Naive thymus-derived CD4-positive, alpha-beta T cell (primary cell): ENCODE data around the gene NOP14. TPM values are rescaled to one million over a fixed set of nuclear protein-coding genes. Genes with fewer than 3 reads are reported as not detected.

Experiments
- ATAC-seq: fragments of 150-1000 bp; cut with Tn5 transposase; 2 replicates; pipeline ENCODE4 v1.10.0; 2021; ENCODE audit warnings: mild to moderate bottlenecking, moderate library complexity
- CTCF ChIA-PET: fragments of 350-600 bp; sonication (Branson Sonifier 250); formaldehyde crosslinking; loops from one replicate; lab custom pipeline; 2021; ENCODE audit warnings: antibody characterized with exemption; lab: Charles Lee
- POLR2A ChIA-PET: fragments of 350-600 bp; sonication (Branson Sonifier 250); formaldehyde crosslinking; loops from one replicate; lab custom pipeline; 2021; ENCODE audit warnings: antibody characterized with exemption, inconsistent platforms; lab: Charles Lee
- DNase-seq, 9 donors: peaks; one replicate each; pipeline versions ENCODE4 v3.0.0 to v3.0.0-alpha.2; 2020 to 2022; ENCODE audit warnings: mixed read lengths in 1 of 9
- H3K27ac ChIP-seq: one replicate; pipeline ENCODE4 v1.7.0; 2013; ENCODE audit warnings: mild to moderate bottlenecking, low read depth, low read length, moderate library complexity
- H3K27me3 ChIP-seq, 2 donors: one replicate each; pipeline ENCODE4 v1.7.0; 2013; ENCODE audit warnings: low read length in 2 of 2, mild to moderate bottlenecking in 2 of 2, moderate library complexity in 2 of 2; ENCODE audit not compliant: control insufficient read depth in 2 of 2, insufficient read depth in 2 of 2
- H3K36me3 ChIP-seq, 3 experiments: 1 replicate in 2 of 3; 2 replicates in 1 of 3; pipeline ENCODE4 v1.7.0; 2013; ENCODE audit warnings: low read length in 3 of 3, mild to moderate bottlenecking in 3 of 3, moderate library complexity in 1 of 3; ENCODE audit not compliant: insufficient read depth in 3 of 3, control insufficient read depth in 2 of 3
- H3K4me1 ChIP-seq, 2 donors: one replicate each; pipeline ENCODE4 v1.7.0; 2013; ENCODE audit warnings: low read length in 2 of 2, mild to moderate bottlenecking in 2 of 2, moderate library complexity in 1 of 2; ENCODE audit not compliant: control insufficient read depth in 2 of 2, insufficient read depth in 2 of 2
- H3K4me3 ChIP-seq: 2 replicates; pipeline ENCODE4 v1.7.0; 2013; ENCODE audit warnings: mild to moderate bottlenecking, low read length
- H3K9me3 ChIP-seq, 3 experiments: 1 replicate in 2 of 3; 2 replicates in 1 of 3; pipeline ENCODE4 v1.7.0; 2013; ENCODE audit warnings: low read length in 3 of 3; ENCODE audit not compliant: control insufficient read depth in 2 of 3
- H3K27ac Mint-ChIP-seq, 9 donors: one replicate each; pipeline ENCODE4 v1.8.0; 2020 to 2022; ENCODE audit warnings: mixed read lengths in 9 of 9, mild to moderate bottlenecking in 8 of 9, moderate library complexity in 5 of 9, inconsistent platforms in 2 of 9
- H3K27me3 Mint-ChIP-seq, 5 donors: one replicate each; pipeline ENCODE4 v1.8.0; 2021 to 2022; ENCODE audit warnings: mixed read lengths in 5 of 5, mild to moderate bottlenecking in 1 of 5
- H3K36me3 Mint-ChIP-seq, 5 donors: one replicate each; pipeline ENCODE4 v1.8.0; 2020 to 2022; ENCODE audit warnings: mixed read lengths in 5 of 5, mild to moderate bottlenecking in 3 of 5, inconsistent platforms in 1 of 5
- H3K4me1 Mint-ChIP-seq, 7 donors: one replicate each; pipeline ENCODE4 v1.8.0; 2020 to 2022; ENCODE audit warnings: mixed read lengths in 7 of 7, mild to moderate bottlenecking in 3 of 7, inconsistent platforms in 1 of 7
- H3K4me3 Mint-ChIP-seq, 10 donors: one replicate each; pipeline ENCODE4 v1.8.0; 2020 to 2022; ENCODE audit warnings: mild to moderate bottlenecking in 10 of 10, mixed read lengths in 10 of 10, moderate library complexity in 6 of 10, inconsistent platforms in 2 of 10
- H3K9me3 Mint-ChIP-seq, 11 donors: one replicate each; pipeline ENCODE4 v1.8.0; 2020 to 2022; ENCODE audit warnings: mixed read lengths in 11 of 11, mild to moderate bottlenecking in 4 of 11, inconsistent platforms in 1 of 11, moderate library complexity in 1 of 11
- intact Hi-C, 2 donors: fragments of 100-400 bp; cut with micrococcal nuclease; formaldehyde crosslinking; loops; one replicate each; pipeline ENCODE4 v1.15.1; 2023
- polyA plus RNA-seq, 2 donors: library from polyadenylated mRNA; unstranded; fragments of 300-500 nt; fragmentation: Illumina TruSeq; gene quantifications; one replicate each; pipeline ENCODE4 v1.2.3, GENCODE V29; 2021
- total RNA-seq, 6 experiments: library from RNA in 5 of 6; stranded (reverse) in 5 of 6; gene quantifications; 1 replicate in 5 of 6; 2 replicates in 1 of 6; pipeline ENCODE4 v1.2.3 and lab custom pipeline; 2021 to 2026

The NOP14 gene
- total and polyA plus RNA-seq, 7 experiments from 2014 or later: 12.6 to 59.8 (median 33.7) TPM

GRCh38 chr4:2900741-2901140, 62.5 kb downstream of the NOP14 start:
- H3K27me3 Mint-ChIP-seq: no peaks in the 10 kb centered on the region
- no peaks in the 10 kb centered on the region for H3K9me3 ChIP-seq
- intact Hi-C loops: no loop called here
- H3K27me3 ChIP-seq: no peaks in the 10 kb centered on the region
- peak overlapping the region in 8 of 9 donors; percentile 10 to 80 (median 56) for H3K27ac Mint-ChIP-seq
- peaks cover 0 to 1% (median 0%) of the 10 kb centered on the region in 11 donors for H3K9me3 Mint-ChIP-seq
- peaks cover 4 to 5% (median 5%) of the 10 kb centered on the region in 7 donors for H3K4me1 Mint-ChIP-seq
- no peak overlapping the region for H3K27ac ChIP-seq
- no peaks in the 10 kb centered on the region for H3K4me1 ChIP-seq
- ATAC-seq (no peak), DNase-seq (no peak)
- CTCF ChIA-PET: no interaction called here
- no peak overlapping the region for H3K4me3 ChIP-seq
- H3K36me3 Mint-ChIP-seq: peaks cover 25 to 53% (median 28%) of the 10 kb centered on the region in 5 donors
- peaks cover 29 to 90% (median 34%) of the 10 kb centered on the region in 3 experiments for H3K36me3 ChIP-seq
- H3K4me3 Mint-ChIP-seq: no peak overlapping the region
- POLR2A ChIA-PET: no interaction called here

GRCh38 chr4:2898001-2898400, 65.2 kb downstream of the NOP14 start:
- no peaks in the 10 kb centered on the region for H3K27me3 Mint-ChIP-seq
- POLR2A ChIA-PET: no interaction called here
- CTCF ChIA-PET: no interaction called here
- Histone ChIP-seq H3K4me1 (no peaks in the 10 kb centered on the region), H3K9me3 (no peaks in the 10 kb centered on the region), H3K4me3 (no peak overlapping the region), H3K36me3 (peaks cover 38 to 85% (median 43%) of the 10 kb centered on the region in 3 experiments), H3K27me3 (no peaks in the 10 kb centered on the region), H3K27ac (no peak overlapping the region)
- H3K4me3 Mint-ChIP-seq: no peak overlapping the region
- intact Hi-C loops: no loop called here
- peaks cover 27 to 49% (median 29%) of the 10 kb centered on the region in 5 donors for H3K36me3 Mint-ChIP-seq
- DNase-seq (no peak), ATAC-seq (no peak)
- peaks cover 0 to 1% (median 0%) of the 10 kb centered on the region in 11 donors for H3K9me3 Mint-ChIP-seq
- peak overlapping the region in 6 of 9 donors; percentile 10 to 59 (median 40) for H3K27ac Mint-ChIP-seq
- H3K4me1 Mint-ChIP-seq: peaks cover 0 to 6% (median 0%) of the 10 kb centered on the region in 7 donors

GRCh38 chr4:2893772-2894171, 69.4 kb downstream of the NOP14 start:
- POLR2A ChIA-PET: interaction anchor here (0.6 kb wide), 1 partner anchor 62 kb away, joined by 3 read pairs; no protein-coding TSS in a partner anchor

GRCh38 chr4:2891294-2891693, 71.9 kb downstream of the NOP14 start:
- Mint-ChIP-seq H3K4me1 (peaks cover 0 to 17% (median 11%) of the 10 kb centered on the region in 7 donors), H3K4me3 (no peak overlapping the region), H3K27me3 (no peaks in the 10 kb centered on the region), H3K27ac (peak overlapping the region in 6 of 9 donors; percentile 49 to 83 (median 76)), H3K36me3 (peaks cover 5 to 31% (median 17%) of the 10 kb centered on the region in 5 donors), H3K9me3 (peaks cover 0 to 1% (median 0%) of the 10 kb centered on the region in 11 donors)
- intact Hi-C loops: no loop called here
- no peak overlapping the region for H3K4me3 ChIP-seq
- no peaks in the 10 kb centered on the region for H3K27me3 ChIP-seq
- H3K36me3 ChIP-seq: peaks cover 14 to 48% (median 24%) of the 10 kb centered on the region in 3 experiments
- no peak for ATAC-seq
- peak overlapping the region; percentile 26 for H3K27ac ChIP-seq
- DNase-seq: no peak
- H3K4me1 ChIP-seq: no peaks in the 10 kb centered on the region
- no peaks in the 10 kb centered on the region for H3K9me3 ChIP-seq
- ChIA-PET CTCF (interaction anchor here (0.7 to 1.4 kb wide), 3 partner anchors 16 to 127 kb away, joined by 3 to 4 read pairs (median 3); no protein-coding TSS in a partner anchor), POLR2A (no interaction called here)

More at GRCh38 chr4:2893772-2894171, 69.4 kb downstream of the NOP14 start:
- no peaks in the 10 kb centered on the region for H3K9me3 ChIP-seq
- Mint-ChIP-seq H3K9me3 (peaks cover 0 to 1% (median 0%) of the 10 kb centered on the region in 11 donors), H3K27me3 (no peaks in the 10 kb centered on the region), H3K27ac (peak overlapping the region in 2 of 9 donors; percentile 11 to 59), H3K36me3 (peaks cover 9 to 33% (median 15%) of the 10 kb centered on the region in 5 donors), H3K4me3 (no peak overlapping the region), H3K4me1 (peaks cover 0 to 8% (median 4%) of the 10 kb centered on the region in 7 donors)
- no peak for DNase-seq
- H3K27me3 ChIP-seq: no peaks in the 10 kb centered on the region
- CTCF ChIA-PET: no interaction called here
- no peaks in the 10 kb centered on the region for H3K4me1 ChIP-seq
- H3K27ac ChIP-seq: no peak overlapping the region
- no peak for ATAC-seq
- H3K4me3 ChIP-seq: no peak overlapping the region
- peaks cover 19 to 56% (median 21%) of the 10 kb centered on the region in 3 experiments for H3K36me3 ChIP-seq
- intact Hi-C loops: loop anchor here in 1 of 2 donors (1.0 kb wide), 1 partner anchor 33 kb away; no protein-coding TSS in a partner anchor

GRCh38 chr4:2888886-2889285, 74.3 kb downstream of the NOP14 start:
- Histone ChIP-seq H3K36me3 (peaks cover 12 to 46% (median 26%) of the 10 kb centered on the region in 3 experiments), H3K4me1 (no peaks in the 10 kb centered on the region), H3K27ac (no peak overlapping the region), H3K9me3 (no peaks in the 10 kb centered on the region), H3K27me3 (no peaks in the 10 kb centered on the region), H3K4me3 (no peak overlapping the region)
- DNase-seq (no peak), ATAC-seq (no peak)
- peaks cover 5 to 36% (median 20%) of the 10 kb centered on the region in 5 donors for H3K36me3 Mint-ChIP-seq
- H3K27me3 Mint-ChIP-seq: no peaks in the 10 kb centered on the region
- H3K4me3 Mint-ChIP-seq: no peak overlapping the region
- intact Hi-C loops: loop anchor here in 1 of 2 donors (5.0 kb wide), 1 partner anchor 37 kb away; no protein-coding TSS in a partner anchor
- H3K27ac Mint-ChIP-seq: peak overlapping the region in 5 of 9 donors; percentile 47 to 75 (median 66)
- H3K4me1 Mint-ChIP-seq: peaks cover 8 to 28% (median 21%) of the 10 kb centered on the region in 7 donors
- CTCF ChIA-PET: no interaction called here
- POLR2A ChIA-PET: no interaction called here
- H3K9me3 Mint-ChIP-seq: no peaks in the 10 kb centered on the region

Other genes with a start within 250 kb of the NOP14 start
- 10 to 100 TPM; 39.4 to 56.0 (median 43.6) TPM for gene TNIP2, start 207.1 kb downstream of the NOP14 start, total RNA-seq
- gene TNIP2, start 207.1 kb downstream of the NOP14 start, polyA plus RNA-seq: 10 to 100 TPM; 33.6 to 55.3 TPM
- gene SH3BP2, start 170.3 kb downstream of the NOP14 start, total RNA-seq: 100 to 1,000 TPM in 1 of 5 experiments, 10 to 100 TPM in 4; 22.7 to 269 (median 59.6) TPM
- gene SH3BP2, start 170.3 kb downstream of the NOP14 start, polyA plus RNA-seq: 10 to 100 TPM in 1 of 2 donors, 1 to 10 TPM in 1; 5.9 to 11.3 TPM
- 100 to 1,000 TPM; 211 to 300 (median 282) TPM for gene ADD1, start 119.6 kb downstream of the NOP14 start, total RNA-seq
- 100 to 1,000 TPM; 152 to 164 TPM for gene ADD1, start 119.6 kb downstream of the NOP14 start, polyA plus RNA-seq
- 1 to 10 TPM; 1.7 to 4.0 (median 2.8) TPM for gene GRK4, start 165 bp upstream of the NOP14 start, total RNA-seq
- 1 to 10 TPM; 1.7 to 2.1 TPM for gene GRK4, start 165 bp upstream of the NOP14 start, polyA plus RNA-seq
- not detected for gene HTT-AS, start 111.1 kb upstream of the NOP14 start, total RNA-seq
- gene HTT-AS, start 111.1 kb upstream of the NOP14 start, polyA plus RNA-seq: not detected
- gene HTT, start 111.3 kb upstream of the NOP14 start, total RNA-seq: 100 to 1,000 TPM in 1 of 5 experiments, 10 to 100 TPM in 4; 61.4 to 115 (median 72.5) TPM
- gene HTT, start 111.3 kb upstream of the NOP14 start, polyA plus RNA-seq: 1 to 10 TPM; 2.4 to 5.2 TPM